HUES48 (cell line): Measurements from ENCODE around the gene ATG4B.
"Not testable (repeated sequence)": the region's sequence is repeated elsewhere in the genome, so short reads cannot be mapped to it uniquely, and the experiment has no call there.

Source experiments
- H3K27ac ChIP-seq: one replicate; pipeline ENCODE4 v1.7.0; 2013; ENCODE audit warnings: low read depth, low read length, inconsistent platforms
- H3K27me3 ChIP-seq: 2 replicates; pipeline ENCODE4 v1.6.1; 2013; ENCODE audit warnings: mild to moderate bottlenecking, low read length; ENCODE audit not compliant: control insufficient read depth, insufficient read depth
- H3K36me3 ChIP-seq: 2 replicates; pipeline ENCODE4 v1.6.1; 2013; ENCODE audit warnings: low read length; ENCODE audit not compliant: control insufficient read depth, insufficient read depth
- H3K4me1 ChIP-seq: 2 replicates; pipeline ENCODE4 v1.6.1; 2013; ENCODE audit warnings: mild to moderate bottlenecking, low read length; ENCODE audit not compliant: control insufficient read depth, insufficient read depth
- H3K4me3 ChIP-seq: 2 replicates; pipeline ENCODE4 v1.5.1; 2013; ENCODE audit warnings: mild to moderate bottlenecking, low read depth, low read length
- H3K9ac ChIP-seq: 2 replicates; pipeline ENCODE4 v1.6.1; 2013; ENCODE audit warnings: mild to moderate bottlenecking, low read depth, low read length, moderate library complexity
- H3K9me3 ChIP-seq: 2 replicates; pipeline ENCODE4 v1.6.1; 2013; ENCODE audit warnings: low read length; ENCODE audit not compliant: control insufficient read depth, insufficient read depth

The ATG4B gene

DNA sequence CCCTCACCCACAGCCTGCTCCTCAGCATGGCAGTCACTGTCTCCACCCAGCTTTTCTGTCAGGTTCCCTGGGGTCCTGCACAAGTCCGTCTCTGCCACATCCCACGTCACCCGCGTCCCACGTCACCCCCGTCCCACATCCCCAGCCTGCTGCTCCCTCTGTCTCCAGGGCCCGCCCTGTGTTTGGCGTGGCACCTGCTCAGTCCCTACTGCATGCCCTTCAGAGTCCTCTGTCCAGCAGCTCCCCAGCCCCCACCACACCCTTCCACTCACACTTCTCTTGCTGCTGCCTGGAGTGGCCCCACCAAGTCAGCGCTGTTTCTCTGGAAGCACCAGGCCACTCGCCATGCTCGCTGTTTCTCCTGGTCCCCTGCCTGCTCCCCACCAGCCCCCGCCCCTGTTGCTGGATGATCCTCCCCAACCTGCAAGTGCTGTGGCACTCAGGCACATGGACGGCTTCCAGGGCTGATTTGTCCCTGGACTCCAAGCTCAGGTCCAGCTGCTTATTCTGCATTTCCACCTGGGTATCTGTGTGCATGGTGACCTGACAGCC lies 18.8 kb downstream of the ATG4B start:
- Histone ChIP-seq H3K27ac (no peak overlapping the region), H3K4me1 (no peaks in the 10 kb centered on the region), H3K27me3 (no peaks in the 10 kb centered on the region), H3K36me3 (peaks cover 87% of the 10 kb centered on the region), H3K9me3 (no peaks in the 10 kb centered on the region), H3K4me3 (no peak overlapping the region), H3K9ac (no peak overlapping the region)

DNA sequence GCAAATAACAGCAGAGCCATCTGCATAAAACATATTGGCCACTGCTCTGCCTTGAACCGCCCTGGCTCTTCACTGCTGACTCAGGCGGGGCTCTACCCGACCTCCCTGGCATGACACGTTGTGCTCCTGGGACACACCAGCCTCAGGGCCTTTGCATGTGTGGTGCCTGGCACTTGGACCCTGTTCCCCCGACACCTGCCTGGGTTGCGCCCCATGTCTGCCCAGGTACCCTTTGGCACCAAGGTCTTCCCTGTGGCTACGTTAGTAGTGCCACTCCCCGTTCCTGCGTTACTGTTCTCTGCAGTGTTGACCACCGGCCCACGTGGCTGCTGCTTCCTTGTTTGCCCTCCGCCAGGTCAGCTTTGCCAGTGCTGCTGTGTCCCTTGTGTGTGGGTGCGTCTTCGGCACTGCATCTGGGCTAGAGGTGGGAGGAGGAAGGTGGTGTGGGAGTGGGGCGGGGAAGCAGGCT lies 20.3 kb downstream of the ATG4B start:
- peaks cover 79% of the 10 kb centered on the region for H3K36me3 ChIP-seq
- H3K4me1 ChIP-seq, result no peaks in the 10 kb centered on the region

DNA sequence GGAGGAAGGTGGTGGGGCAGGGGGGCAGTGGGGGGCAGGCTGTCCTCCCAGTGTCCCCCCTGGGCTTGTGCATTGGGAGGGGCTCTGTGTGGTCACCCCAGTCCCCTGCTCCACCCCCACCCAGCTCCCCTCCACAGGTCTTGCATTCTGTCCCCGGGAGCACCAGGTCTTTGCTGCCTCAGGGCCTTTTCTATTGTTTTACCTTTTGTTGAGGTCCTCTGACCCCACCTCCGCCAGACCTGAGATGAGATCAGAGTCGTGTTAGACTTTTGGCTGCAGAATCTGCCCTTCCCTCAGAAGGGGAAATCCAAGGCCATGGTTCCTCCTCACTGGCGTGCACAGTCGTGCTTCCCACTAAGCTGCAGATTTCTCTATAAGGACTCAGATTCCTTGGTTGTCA lies 20.8 kb downstream of the ATG4B start:
- no peak overlapping the region for H3K9ac ChIP-seq
- H3K27me3 ChIP-seq, result no peaks in the 10 kb centered on the region
- H3K4me1 ChIP-seq, result no peaks in the 10 kb centered on the region
- no peak overlapping the region for H3K27ac ChIP-seq
- H3K9me3 ChIP-seq, result no peaks in the 10 kb centered on the region
- no peak overlapping the region for H3K4me3 ChIP-seq
- H3K36me3 ChIP-seq, result peaks cover 74% of the 10 kb centered on the region

More for the DNA sequence above, 20.3 kb downstream of the ATG4B start:
- H3K27me3 ChIP-seq, result no peaks in the 10 kb centered on the region
- no peak overlapping the region for H3K9ac ChIP-seq
- no peaks in the 10 kb centered on the region for H3K9me3 ChIP-seq
- H3K27ac ChIP-seq, result no peak overlapping the region
- H3K4me3 ChIP-seq, result no peak overlapping the region

DNA sequence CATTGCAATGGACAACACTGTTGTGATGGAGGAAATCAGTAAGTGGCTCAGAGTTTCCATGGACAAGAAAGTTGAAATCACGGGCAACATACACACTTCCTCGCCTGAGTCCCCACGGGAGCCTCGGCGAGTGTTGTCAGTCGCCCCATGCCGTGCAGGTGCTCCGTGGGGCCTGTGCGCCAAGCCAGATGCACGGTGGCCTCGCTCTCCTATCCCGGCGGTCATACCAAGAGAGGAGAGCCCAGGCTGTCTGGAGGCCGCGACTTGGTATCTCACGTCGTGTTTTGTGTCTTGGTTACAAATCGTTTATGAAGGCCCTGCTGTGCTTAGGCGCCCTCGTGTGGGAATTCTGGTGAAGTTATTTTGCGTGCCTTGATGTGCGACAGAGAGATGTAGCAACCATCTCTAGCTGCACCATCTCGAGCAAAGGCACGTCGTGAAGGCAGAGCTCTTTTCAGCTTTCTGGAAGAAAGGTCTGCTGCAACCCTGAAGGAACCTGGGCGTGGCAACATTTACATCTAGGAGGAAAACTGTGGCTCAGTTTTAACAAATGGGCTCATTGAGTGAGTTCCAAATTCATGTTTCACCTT lies 21.8 kb downstream of the ATG4B start:
- Histone ChIP-seq H3K9me3 (no peaks in the 10 kb centered on the region), H3K4me3 (no peak overlapping the region), H3K27ac (peak overlapping the region; percentile 36), H3K27me3 (no peaks in the 10 kb centered on the region), H3K4me1 (no peaks in the 10 kb centered on the region), H3K36me3 (peaks cover 66% of the 10 kb centered on the region), H3K9ac (no peak overlapping the region)

DNA sequence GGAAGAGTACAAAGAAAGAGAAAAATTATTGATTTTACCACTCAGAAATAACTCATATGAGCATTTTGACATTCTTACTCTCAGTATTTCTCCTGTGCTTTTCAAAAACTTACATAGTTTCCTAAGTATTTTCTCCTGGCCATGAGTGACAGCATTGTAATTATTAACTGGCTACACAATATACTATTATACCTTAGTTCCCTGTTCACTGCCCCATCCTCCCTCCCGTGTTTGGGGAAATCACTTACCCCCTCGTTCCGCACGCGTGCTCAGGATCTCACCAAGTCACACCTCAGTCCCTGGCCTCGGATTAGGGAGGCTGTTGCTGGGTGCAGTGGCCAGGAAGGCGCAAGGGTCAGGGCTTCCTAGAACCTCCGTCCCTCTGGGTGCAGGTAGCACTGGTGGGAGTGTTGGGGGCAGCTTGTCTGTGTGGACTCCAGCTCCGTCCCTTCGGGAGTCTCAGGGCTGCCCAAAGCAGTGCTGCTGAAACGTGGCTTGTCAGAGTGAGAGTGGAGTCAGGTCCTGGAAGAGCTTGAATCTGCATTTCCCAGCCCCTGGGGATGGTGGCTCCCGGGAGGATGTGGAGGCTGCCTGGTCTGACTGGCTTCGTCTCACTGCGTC lies 23.2 kb downstream of the ATG4B start:
- Histone ChIP-seq H3K4me1 (0 out of 2 replicates have a peak, but pooled peaks cover 2% of the 10 kb centered on the region), H3K27me3 (no peaks in the 10 kb centered on the region), H3K4me3 (no peak overlapping the region), H3K36me3 (peaks cover 52% of the 10 kb centered on the region), H3K9me3 (no peaks in the 10 kb centered on the region), H3K9ac (no peak overlapping the region), H3K27ac (no peak overlapping the region)

DNA sequence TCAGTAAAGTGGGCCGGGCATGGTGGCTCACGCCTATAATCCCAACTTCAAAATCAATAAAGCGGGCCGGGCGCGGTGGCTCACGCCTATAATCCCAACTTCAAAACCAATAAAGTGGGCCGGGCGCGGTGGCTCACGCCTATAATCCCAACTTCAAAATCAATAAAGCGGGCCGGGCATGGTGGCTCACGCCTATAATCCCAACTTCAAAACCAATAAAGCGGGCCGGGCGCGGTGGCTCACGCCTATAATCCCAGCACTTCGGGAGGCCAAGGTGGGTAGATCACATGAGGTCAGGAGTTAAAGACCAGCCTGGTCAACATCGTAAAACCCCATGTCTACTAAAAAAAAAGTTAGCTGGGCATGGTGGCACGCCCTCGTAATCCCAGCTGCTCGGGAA lies 25.2 kb downstream of the ATG4B start:
- H3K4me3 ChIP-seq, H3K4me1 ChIP-seq, H3K9ac ChIP-seq, H3K27ac ChIP-seq, H3K27me3 ChIP-seq, H3K9me3 ChIP-seq: not testable (repeated sequence)
- H3K36me3 ChIP-seq, result peaks cover 47% of the 10 kb centered on the region

DNA sequence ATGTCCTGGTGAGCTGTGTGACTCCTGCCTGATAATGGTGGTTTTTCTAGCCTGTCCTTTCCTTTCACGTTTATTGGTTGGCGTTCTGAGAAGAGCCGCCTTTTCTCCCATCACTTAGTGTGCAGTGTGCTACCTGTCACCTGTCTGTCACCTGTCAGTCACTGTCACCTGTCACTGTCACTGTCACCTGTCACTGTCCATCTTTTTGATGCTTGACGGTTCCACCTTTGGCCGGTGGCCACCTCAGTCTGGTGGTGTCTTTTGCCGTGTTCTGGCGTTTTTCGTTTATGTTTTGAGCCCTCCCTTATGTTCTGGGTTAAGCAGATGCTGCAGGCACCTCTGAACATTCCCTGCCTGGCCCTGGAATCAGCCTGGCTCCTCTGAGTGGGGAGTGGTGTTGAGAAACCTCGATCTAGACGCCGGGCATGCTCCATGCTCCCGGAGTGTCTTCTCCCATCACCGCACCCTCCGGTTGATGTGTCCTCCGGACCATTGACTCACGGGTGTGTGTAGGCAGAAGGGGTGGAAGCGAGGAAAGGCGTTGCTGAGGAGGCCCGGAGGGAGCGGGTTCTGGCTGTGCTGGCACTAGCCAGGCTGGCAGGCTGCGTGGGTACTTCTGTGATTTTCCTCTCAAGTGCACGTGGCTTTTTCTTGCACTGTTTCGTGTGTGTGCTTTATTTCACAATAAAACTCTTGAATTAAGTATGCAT lies 28.4 kb downstream of the ATG4B start:
- Histone ChIP-seq H3K36me3 (peaks cover 45% of the 10 kb centered on the region), H3K9me3 (no peaks in the 10 kb centered on the region), H3K27ac (no peak overlapping the region)

DNA sequence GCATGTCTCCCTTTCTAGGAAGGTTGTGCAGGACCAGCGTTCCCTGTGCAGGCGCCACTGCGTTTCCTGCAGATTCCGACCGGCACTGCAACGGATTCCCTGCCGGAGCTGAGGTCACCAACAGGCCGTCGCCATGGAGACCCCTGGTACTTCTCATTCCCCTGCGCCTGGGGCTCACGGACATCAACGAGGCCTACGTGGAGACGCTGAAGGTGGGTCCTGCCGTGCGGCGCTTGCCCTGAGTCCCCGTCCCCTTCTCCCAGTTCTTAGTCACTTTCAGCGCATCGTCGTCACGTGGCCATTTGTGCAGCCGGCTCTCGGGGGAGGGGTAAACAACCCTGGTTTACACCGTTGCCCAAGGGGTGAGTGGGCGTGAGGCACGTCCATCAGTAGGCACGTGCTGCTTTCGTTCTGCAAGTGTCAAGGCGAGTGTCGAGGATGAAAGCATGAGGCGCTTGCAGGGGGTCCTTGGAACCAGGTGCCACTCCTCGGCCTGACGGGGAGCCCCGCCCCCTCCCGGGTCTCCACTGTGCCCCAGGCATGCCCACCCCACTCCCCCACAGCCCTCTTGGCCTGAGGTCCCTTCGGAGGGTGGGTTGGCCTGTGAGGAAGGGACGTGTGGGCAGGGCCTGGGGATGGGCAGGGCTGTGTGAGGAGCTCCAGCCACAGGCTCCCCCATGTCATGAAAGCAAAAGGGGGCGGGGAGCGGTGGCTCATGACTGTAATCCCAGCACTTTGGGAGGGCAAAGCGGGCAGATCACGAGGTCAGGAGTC lies 29.3 kb downstream of the ATG4B start:
- peaks cover 41% of the 10 kb centered on the region for H3K36me3 ChIP-seq
- H3K27ac ChIP-seq, result no peak overlapping the region
- no peaks in the 10 kb centered on the region for H3K27me3 ChIP-seq
- H3K9ac ChIP-seq, result no peak overlapping the region
- 0 out of 2 replicates have a peak, but pooled peaks cover 2% of the 10 kb centered on the region for H3K4me1 ChIP-seq
- no peaks in the 10 kb centered on the region for H3K9me3 ChIP-seq
- no peak overlapping the region for H3K4me3 ChIP-seq

More for the DNA sequence above, 28.4 kb downstream of the ATG4B start:
- no peaks in the 10 kb centered on the region for H3K27me3 ChIP-seq
- H3K9ac ChIP-seq, result no peak overlapping the region
- H3K4me3 ChIP-seq, result no peak overlapping the region
- 0 out of 2 replicates have a peak, but pooled peaks cover 2% of the 10 kb centered on the region for H3K4me1 ChIP-seq

DNA sequence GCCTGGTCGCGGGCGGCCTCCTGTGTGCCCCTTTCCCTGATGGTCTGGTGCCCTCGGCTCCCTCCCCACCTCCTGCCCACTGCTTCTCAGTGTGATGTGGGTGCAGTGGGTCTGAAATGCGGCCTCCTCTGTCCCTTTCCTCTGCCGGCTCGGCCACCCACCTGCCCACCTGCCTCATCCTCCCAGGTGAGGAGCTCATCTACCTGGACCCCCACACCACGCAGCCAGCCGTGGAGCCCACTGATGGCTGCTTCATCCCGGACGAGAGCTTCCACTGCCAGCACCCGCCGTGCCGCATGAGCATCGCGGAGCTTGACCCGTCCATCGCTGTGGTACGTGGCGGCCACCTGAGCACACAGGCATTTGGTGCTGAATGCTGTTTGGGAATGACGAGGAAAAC lies 30.9 kb downstream of the ATG4B start:
- Histone ChIP-seq H3K4me3 (no peak overlapping the region), H3K27me3 (no peaks in the 10 kb centered on the region), H3K36me3 (peaks cover 49% of the 10 kb centered on the region), H3K9me3 (no peaks in the 10 kb centered on the region), H3K27ac (no peak overlapping the region), H3K9ac (no peak overlapping the region), H3K4me1 (0 out of 2 replicates have a peak, but pooled peaks cover 2% of the 10 kb centered on the region)

DNA sequence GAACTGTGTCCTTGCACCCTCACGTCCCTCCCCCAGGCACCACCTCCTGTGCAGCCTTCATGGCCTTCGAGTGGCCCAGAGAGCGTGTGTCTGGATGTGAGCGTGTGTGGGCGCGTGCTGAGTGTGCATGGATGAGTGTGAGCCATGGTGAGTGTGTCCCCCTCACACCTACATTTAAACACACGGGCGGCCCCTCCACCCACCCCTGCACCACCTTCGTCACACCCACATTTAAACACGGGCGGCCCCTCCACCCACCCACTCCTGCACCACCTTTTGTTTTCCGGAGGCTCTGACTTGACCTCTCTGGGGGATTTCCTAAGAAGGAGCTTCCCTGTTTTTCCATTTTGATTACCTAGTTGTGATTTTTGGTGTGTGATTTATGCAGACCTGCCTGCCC lies 31.3 kb downstream of the ATG4B start:
- no peaks in the 10 kb centered on the region for H3K9me3 ChIP-seq
- no peak overlapping the region for H3K4me3 ChIP-seq
- no peak overlapping the region for H3K27ac ChIP-seq
- no peak overlapping the region for H3K9ac ChIP-seq
- 0 out of 2 replicates have a peak, but pooled peaks cover 2% of the 10 kb centered on the region for H3K4me1 ChIP-seq
- H3K27me3 ChIP-seq, result no peaks in the 10 kb centered on the region
- peaks cover 49% of the 10 kb centered on the region for H3K36me3 ChIP-seq
